Left kidney (tissue), 8 donors: ENCODE measurements around the gene TMEM50A. TPM values are rescaled to one million over a fixed set of nuclear protein-coding genes. Genes with fewer than 3 reads are reported as not detected.
A peak's percentile ranks its signal among the peaks of the same experiment; 100 is the strongest.
"Not testable (repeated sequence)": the region's sequence is repeated elsewhere in the genome, so short reads cannot be mapped to it uniquely, and the experiment has no call there.

ENCODE experiments used
- DNase-seq: peaks from one replicate; pipeline ENCODE4 v3.0.0-alpha.2; 2013
- long read RNA-seq, 8 donors: transcript quantifications; one replicate each; lab custom pipeline, GENCODE V29; 2026
- polyA plus RNA-seq: library from polyadenylated mRNA; unstranded; fragments of 120-200 nt; gene quantifications from one replicate; pipeline ENCODE4 v1.2.1, GENCODE V29; 2013; ENCODE audit not compliant: insufficient read length

TMEM50A gene
- 128 TPM for polyA plus RNA-seq
- long read RNA-seq, donor 1, transcript TMEM50A-201 (7 exons, 2,683 nt), result major isoform, 36 of 152 reads
- long read RNA-seq, donor 1, partial matches to known transcripts, result 113 of 152 reads
- long read RNA-seq, donor 1, other reads (novel, unspliced or antisense), result 0 of 152 reads
- long read RNA-seq, donor 2, transcript TMEM50A-201 (7 exons, 2,683 nt), result major isoform, 40 of 47 reads
- long read RNA-seq, donor 2, partial matches to known transcripts, result 5 of 47 reads
- long read RNA-seq, donor 2, other reads (novel, unspliced or antisense), result 0 of 47 reads
- long read RNA-seq, donor 3, transcript TMEM50A-201 (7 exons, 2,683 nt), result major isoform, 51 of 67 reads
- long read RNA-seq, donor 3, partial matches to known transcripts, result 15 of 67 reads
- long read RNA-seq, donor 3, other reads (novel, unspliced or antisense), result 0 of 67 reads
- long read RNA-seq, donor 4, partial matches to known transcripts, result 0 of 3 reads
- long read RNA-seq, donor 4, other reads (novel, unspliced or antisense), result 0 of 3 reads
- long read RNA-seq, donor 5, transcript TMEM50A-201 (7 exons, 2,683 nt), result major isoform, 88 of 109 reads
- long read RNA-seq, donor 5, partial matches to known transcripts, result 17 of 109 reads
- long read RNA-seq, donor 5, other reads (novel, unspliced or antisense), result 0 of 109 reads
- long read RNA-seq, donor 6, transcript TMEM50A-201 (7 exons, 2,683 nt), result major isoform, 55 of 70 reads
- long read RNA-seq, donor 6, partial matches to known transcripts, result 12 of 70 reads
- long read RNA-seq, donor 6, other reads (novel, unspliced or antisense), result 0 of 70 reads
- long read RNA-seq, donor 7, transcript TMEM50A-201 (7 exons, 2,683 nt), result major isoform, 84 of 102 reads
- long read RNA-seq, donor 7, partial matches to known transcripts, result 12 of 102 reads
- long read RNA-seq, donor 7, other reads (novel, unspliced or antisense), result 0 of 102 reads
- long read RNA-seq, donor 8, transcript TMEM50A-201 (7 exons, 2,683 nt), result major isoform, 24 of 29 reads
- long read RNA-seq, donor 8, partial matches to known transcripts, result 5 of 29 reads
- long read RNA-seq, donor 8, other reads (novel, unspliced or antisense), result 0 of 29 reads

GRCh38 chr1:25338188-25338981 lies at the start of gene TMEM50A:
Gene TMEM50A, plus strand, starts transcription at chr1:25338334. Its CDS starts 2,153 bp downstream, at chr1:25340487.
- DNase-seq, result peak; percentile 85

GRCh38 chr1:25288573-25289101 lies 49.5 kb upstream of the TMEM50A start:
- not testable (repeated sequence) for DNase-seq

GRCh38 chr1:25290043-25290442 lies 48.1 kb upstream of the TMEM50A start:
- DNase-seq, result not testable (repeated sequence)

- DNase-seq, result not testable (repeated sequence)
These were observed 44.7 kb upstream of the TMEM50A start for GRCh38 chr1:25293426-25293825.

GRCh38 chr1:25294889-25295826 lies 43.0 kb upstream of the TMEM50A start:
- DNase-seq, result not testable (repeated sequence)

- DNase-seq, result not testable (repeated sequence)
These were observed 41.6 kb upstream of the TMEM50A start for GRCh38 chr1:25296501-25296900.

- DNase-seq, result not testable (repeated sequence)
These were observed 37.4 kb upstream of the TMEM50A start for GRCh38 chr1:25300729-25301128.

GRCh38 chr1:25302330-25302729 lies 35.8 kb upstream of the TMEM50A start:
- DNase-seq, result not testable (repeated sequence)

GRCh38 chr1:25304936-25305335 lies 33.2 kb upstream of the TMEM50A start:
- DNase-seq, result not testable (repeated sequence)

GRCh38 chr1:25308168-25308567 lies 30.0 kb upstream of the TMEM50A start:
- DNase-seq, result not testable (repeated sequence)

GRCh38 chr1:25309085-25309484 lies 29.0 kb upstream of the TMEM50A start:
- not testable (repeated sequence) for DNase-seq

GRCh38 chr1:25309486-25309885 lies 28.6 kb upstream of the TMEM50A start:
- not testable (repeated sequence) for DNase-seq

- not testable (repeated sequence) for DNase-seq
These were observed 25.2 kb upstream of the TMEM50A start for GRCh38 chr1:25312806-25313470.

GRCh38 chr1:25320314-25320938 lies 17.7 kb upstream of the TMEM50A start:
- not testable (repeated sequence) for DNase-seq

GRCh38 chr1:25322127-25322526 lies 16.0 kb upstream of the TMEM50A start:
- not testable (repeated sequence) for DNase-seq

- not testable (repeated sequence) for DNase-seq
These were observed 13.7 kb upstream of the TMEM50A start for GRCh38 chr1:25324407-25324806.

GRCh38 chr1:25327864-25328790 lies 10.0 kb upstream of the TMEM50A start:
- DNase-seq, result not testable (repeated sequence)

GRCh38 chr1:25328791-25329185 lies 9.3 kb upstream of the TMEM50A start:
- DNase-seq, result not testable (repeated sequence)
